Osteocyte (in vitro differentiated cells): ENCODE results near the gene MED13L. TPM values are rescaled to one million over a fixed set of nuclear protein-coding genes. Genes with fewer than 3 reads are reported as not detected.

ENCODE experiments used
- DNase-seq: peaks from one replicate; pipeline ENCODE4 v3.0.0; 2021; ENCODE audit warnings: mixed read lengths; ENCODE audit not compliant: unreplicated experiment; ENCODE audit errors: extremely low spot score
- H3K27ac Mint-ChIP-seq: one replicate; pipeline ENCODE4 v1.8.0; 2021; ENCODE audit warnings: mild to moderate bottlenecking, mixed read lengths; ENCODE audit not compliant: unreplicated experiment
- H3K27me3 Mint-ChIP-seq: one replicate; pipeline ENCODE4 v1.8.0; 2021; ENCODE audit warnings: mixed read lengths; ENCODE audit not compliant: unreplicated experiment
- H3K36me3 Mint-ChIP-seq: one replicate; pipeline ENCODE4 v1.8.0; 2021; ENCODE audit warnings: mixed read lengths; ENCODE audit not compliant: unreplicated experiment
- H3K4me1 Mint-ChIP-seq: one replicate; pipeline ENCODE4 v1.8.0; 2021; ENCODE audit warnings: mixed read lengths; ENCODE audit not compliant: unreplicated experiment
- H3K4me3 Mint-ChIP-seq: one replicate; pipeline ENCODE4 v1.8.0; 2021; ENCODE audit warnings: mild to moderate bottlenecking, moderate library complexity, mixed read lengths; ENCODE audit not compliant: unreplicated experiment
- H3K9me3 Mint-ChIP-seq: one replicate; pipeline ENCODE4 v1.8.0; 2021; ENCODE audit warnings: mixed read lengths; ENCODE audit not compliant: unreplicated experiment
- CTCF ChIP-seq: fragments of 200-600 bp; sonication (generic); IDR thresholded peaks from 2 replicates; pipeline ENCODE4 v1.5.0; 2021; ENCODE audit warnings: antibody characterized with exemption, mild to moderate bottlenecking, moderate library complexity
- microRNA-seq: library from miRNA; unstranded; fragments of <30 nt; microRNA quantifications from one replicate; pipeline ENCODE4 v1.1.0, GENCODE V29; 2020; ENCODE audit not compliant: unreplicated experiment
- total RNA-seq: library from RNA; stranded (reverse); gene quantifications from 2 replicates; pipeline ENCODE4 v1.2.1, GENCODE V29; 2021

MED13L gene
- total RNA-seq, 1 donor from 2014 or later: 229 TPM

GRCh38 chr12:115914122-115914521, 363.4 kb downstream of the MED13L start:
- no peak for TF ChIP-seq CTCF
- no peak overlapping the region for H3K27ac Mint-ChIP-seq
- H3K9me3 Mint-ChIP-seq: peaks cover 5% of the 10 kb centered on the region
- H3K4me1 Mint-ChIP-seq: no peaks in the 10 kb centered on the region
- no peaks in the 10 kb centered on the region for H3K36me3 Mint-ChIP-seq
- H3K4me3 Mint-ChIP-seq: no peak overlapping the region
- DNase-seq: no peak
- H3K27me3 Mint-ChIP-seq: peaks cover 55% of the 10 kb centered on the region

- H3K27me3 Mint-ChIP-seq: peaks cover 40% of the 10 kb centered on the region
Measured at GRCh38 chr12:115912440-115912839, 365.1 kb downstream of the MED13L start.

GRCh38 chr12:115911360-115911759, 366.1 kb downstream of the MED13L start:
- H3K4me3 Mint-ChIP-seq: no peak overlapping the region
- H3K27ac Mint-ChIP-seq: no peak overlapping the region
- H3K4me1 Mint-ChIP-seq: no peaks in the 10 kb centered on the region
- no peak for DNase-seq
- no peaks in the 10 kb centered on the region for H3K36me3 Mint-ChIP-seq
- peaks cover 33% of the 10 kb centered on the region for H3K27me3 Mint-ChIP-seq
- H3K9me3 Mint-ChIP-seq: peaks cover 5% of the 10 kb centered on the region
- no peak for TF ChIP-seq CTCF

More at GRCh38 chr12:115912440-115912839, 365.1 kb downstream of the MED13L start:
- Mint-ChIP-seq H3K4me1 (no peaks in the 10 kb centered on the region), H3K4me3 (no peak overlapping the region), H3K27ac (no peak overlapping the region), H3K36me3 (no peaks in the 10 kb centered on the region), H3K9me3 (peaks cover 5% of the 10 kb centered on the region)
- TF ChIP-seq CTCF: no peak
- DNase-seq: no peak

- DNase-seq: no peak
- Mint-ChIP-seq H3K27ac (no peak overlapping the region), H3K27me3 (peaks cover 23% of the 10 kb centered on the region), H3K9me3 (peaks cover 5% of the 10 kb centered on the region), H3K4me3 (no peak overlapping the region), H3K36me3 (no peaks in the 10 kb centered on the region), H3K4me1 (no peaks in the 10 kb centered on the region)
- no peak for TF ChIP-seq CTCF
Measured at GRCh38 chr12:115910057-115910456, 367.4 kb downstream of the MED13L start.

Small RNA genes lying within 50 kb of the gene (microRNA-seq; reads per million reads assigned to microRNA genes)
- not detected for gene MIR620
